M059J (cell line): ENCODE data around the gene TRIP10. TPM values are rescaled to one million over a fixed set of nuclear protein-coding genes. Genes with fewer than 3 reads are reported as not detected.

Experiments used
- DNase-seq: peaks from one replicate; pipeline ENCODE4 v3.0.0-alpha.2; 2012; ENCODE audit warnings: low read depth
- total RNA-seq: library from RNA; depleted of rRNA; stranded (reverse); fragments of >200 nt; shearing (Covaris generic); gene quantifications from 2 replicates; pipeline ENCODE4 v1.2.3, GENCODE V29; 2014

TRIP10 gene
- total RNA-seq, 1 experiment from 2014 or later: 34.3 TPM

GRCh38 chr19:6712231-6712630, 27.2 kb upstream of the TRIP10 start:
- no peak for DNase-seq

DNA sequence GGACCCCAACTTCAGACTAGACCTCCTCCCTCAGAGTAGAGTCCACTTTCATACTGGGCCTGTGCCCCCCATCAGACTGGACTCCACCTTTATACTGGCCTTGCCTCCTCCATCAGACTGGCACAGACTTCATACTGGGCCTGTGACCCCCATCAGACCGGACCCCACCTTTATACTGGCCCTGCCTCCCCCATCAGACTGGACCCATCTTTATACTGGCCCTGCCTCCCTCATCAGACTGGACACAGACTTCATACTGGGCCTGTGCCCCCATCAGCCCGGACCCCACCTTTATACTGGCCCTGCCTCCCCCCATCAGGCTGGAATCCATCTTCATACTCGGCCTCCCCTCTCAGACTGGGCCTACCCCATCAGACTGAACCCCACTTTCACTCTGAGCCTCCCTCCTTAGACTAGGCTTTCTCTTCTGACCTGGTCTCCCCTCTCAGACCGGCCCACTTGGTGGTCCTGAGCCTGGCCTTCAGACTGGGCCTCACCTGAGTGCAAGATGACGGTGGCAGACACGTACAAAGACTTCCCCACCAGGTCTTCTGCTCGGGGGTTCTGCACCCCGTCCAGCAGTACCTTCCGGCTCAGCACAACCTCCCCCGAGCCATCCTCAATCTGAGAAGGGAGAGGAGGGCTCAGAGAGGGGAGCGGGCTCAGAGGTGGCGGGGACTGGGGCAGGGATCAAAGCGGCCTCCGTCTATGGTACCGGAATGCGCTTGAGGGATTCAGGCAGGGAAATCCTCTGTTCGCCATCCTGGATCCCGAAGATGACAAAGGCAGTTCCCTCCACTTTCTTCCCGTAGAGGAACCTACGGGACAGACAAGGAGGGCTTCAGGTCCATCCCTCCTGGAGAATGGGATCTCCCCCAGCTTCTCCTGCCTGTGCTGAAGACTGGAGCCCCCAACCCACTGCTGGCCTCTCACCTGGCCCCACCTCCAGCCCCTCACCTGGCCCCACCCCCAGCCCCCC, 26.5 kb upstream of the TRIP10 start:
- no peak for DNase-seq

- DNase-seq: no peak
Observed at GRCh38 chr19:6713773-6714692, 25.4 kb upstream of the TRIP10 start.

DNA sequence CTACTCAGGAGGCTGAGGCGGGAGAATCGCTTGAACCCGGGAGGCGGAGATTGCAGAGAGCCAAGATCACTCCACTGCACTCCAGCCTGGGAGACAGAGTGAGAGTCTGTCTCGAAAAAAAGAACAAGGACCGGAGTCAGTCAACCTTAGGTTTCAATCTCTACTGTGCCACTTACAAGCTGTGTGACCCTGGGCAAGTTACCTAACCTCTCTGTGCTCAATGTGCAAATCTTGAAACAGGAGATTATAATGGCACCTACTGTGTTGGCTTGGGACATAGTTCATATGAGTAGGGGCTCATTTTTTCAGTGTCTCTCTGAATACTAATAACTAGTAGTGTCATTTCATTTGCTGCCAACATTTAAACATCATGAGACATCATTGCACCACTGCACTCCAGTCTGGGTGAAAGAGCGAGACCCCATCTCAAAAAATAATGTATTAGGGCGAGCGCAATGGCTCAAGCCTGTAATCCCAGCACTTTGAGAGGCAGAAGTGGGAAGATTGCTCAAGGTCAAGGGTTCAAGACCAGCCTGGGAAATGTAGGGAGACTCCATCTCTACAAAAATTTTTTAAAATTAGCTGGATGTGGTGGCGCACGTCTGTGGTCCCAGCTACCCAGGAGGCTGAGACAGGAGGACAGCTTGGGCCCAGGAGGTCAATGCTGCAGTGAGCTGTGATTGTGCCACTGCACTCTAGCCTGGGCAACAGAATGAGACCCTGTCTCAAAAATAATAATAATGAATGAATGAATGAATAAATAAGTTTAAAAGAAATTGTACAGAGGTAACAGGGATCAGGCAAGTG, 24.5 kb upstream of the TRIP10 start:
- DNase-seq: no peak

DNA sequence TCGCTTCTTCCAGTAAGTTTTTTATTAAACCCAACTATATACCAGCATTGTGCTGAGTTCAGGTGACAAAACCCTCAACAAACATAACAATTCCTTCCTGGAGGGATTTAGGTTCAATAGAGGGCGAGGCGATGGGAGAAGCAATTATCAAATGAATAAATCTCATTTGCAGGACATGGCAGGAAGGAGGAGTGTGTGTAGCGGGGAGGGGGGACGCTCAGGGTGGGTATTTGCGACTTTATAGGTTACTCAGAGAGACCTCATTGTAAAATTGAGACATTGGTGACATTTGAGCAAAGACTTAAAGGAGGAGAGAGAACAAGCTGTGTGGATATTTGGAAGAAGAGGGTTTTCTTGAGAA, 22.9 kb upstream of the TRIP10 start:
- no peak for DNase-seq

DNA sequence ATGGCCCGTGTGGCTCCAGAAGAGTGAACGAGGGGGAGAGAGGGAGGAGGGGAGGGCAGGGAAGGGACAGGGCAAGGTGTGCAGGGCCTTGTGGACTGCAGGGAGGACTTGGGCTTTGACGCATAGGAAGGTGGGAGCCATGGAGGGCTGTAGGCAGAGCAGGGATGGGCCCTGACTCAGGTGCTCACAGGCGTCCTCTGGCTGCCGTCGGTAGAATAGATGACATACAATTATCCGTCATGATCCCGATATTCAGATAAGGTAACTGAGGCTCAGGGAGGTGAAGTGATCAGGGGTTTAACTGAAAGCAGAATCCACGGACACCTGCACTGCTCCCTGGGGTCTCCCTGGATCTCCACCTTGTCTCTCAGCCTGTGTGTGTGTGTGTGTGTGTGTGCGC, 22.4 kb upstream of the TRIP10 start:
- DNase-seq: no peak

DNA sequence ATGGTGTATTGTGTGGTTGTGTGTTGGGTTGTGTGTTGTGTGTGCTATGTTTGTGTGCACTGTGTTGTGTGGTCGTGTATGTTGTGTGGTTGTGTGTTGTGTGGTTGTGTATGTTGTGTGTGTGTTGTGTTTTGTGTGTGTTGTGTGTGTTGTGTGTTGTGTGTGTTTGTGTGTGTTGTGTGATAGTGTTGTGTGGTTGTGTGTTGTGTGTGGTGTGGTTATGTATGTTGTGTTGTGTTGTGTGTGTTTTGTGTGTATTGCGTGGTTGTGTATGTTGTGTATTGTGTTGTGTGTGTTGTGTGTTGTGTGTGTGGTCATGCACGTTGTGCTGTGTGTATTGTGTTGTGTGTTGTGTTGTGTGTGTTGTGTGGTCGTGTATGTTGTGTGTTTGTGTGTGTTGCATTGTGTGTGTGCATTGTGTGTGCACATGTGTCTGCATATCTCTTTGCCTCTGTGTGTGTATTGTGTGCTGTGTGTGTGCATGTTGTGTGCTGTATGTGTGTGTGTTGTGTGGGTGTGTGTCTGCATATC, 22.0 kb upstream of the TRIP10 start:
- DNase-seq: no peak

GRCh38 chr19:6718111-6718740, 21.3 kb upstream of the TRIP10 start:
- no peak for DNase-seq

DNA sequence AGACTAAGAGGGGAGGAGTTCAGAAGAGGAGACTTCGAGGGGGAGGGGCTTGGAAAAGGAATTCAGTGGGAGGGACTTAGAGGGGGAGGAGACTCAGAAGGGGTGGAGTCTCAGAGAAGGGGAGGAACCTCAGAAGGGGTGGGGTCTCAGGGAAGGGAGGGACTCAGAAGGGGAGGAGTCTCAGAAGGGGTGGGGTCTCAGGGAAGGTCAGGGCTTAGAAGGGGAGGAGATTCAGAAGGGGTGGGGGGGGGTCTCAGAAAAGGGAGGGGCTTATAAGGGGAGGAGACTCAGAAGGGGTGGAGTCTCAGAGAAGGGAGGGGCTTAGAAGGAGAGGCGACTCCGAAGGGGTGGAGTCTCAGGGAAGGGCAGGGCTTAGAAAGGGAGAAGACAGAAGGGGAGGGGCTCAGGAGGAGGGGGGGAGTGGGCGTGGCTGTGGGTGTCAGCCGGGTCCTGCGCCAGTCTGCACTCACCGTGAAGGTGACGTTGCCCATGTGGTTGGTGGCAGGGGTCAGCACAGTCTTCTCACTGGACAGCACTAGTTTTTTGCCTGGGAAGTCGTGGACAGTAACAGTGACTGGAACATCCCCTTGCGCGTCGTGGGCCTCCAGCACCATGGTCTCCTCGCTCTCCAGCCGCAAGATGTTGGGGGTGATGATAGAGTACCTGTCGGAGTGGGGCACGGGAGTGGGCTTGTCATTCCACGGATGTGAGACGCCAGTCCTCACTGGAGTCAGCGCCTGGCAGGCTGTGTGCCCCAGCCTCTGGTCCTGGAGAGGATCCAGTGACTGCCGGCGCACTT, 20.5 kb upstream of the TRIP10 start:
- peak; percentile 41 for DNase-seq

- no peak for DNase-seq
Observed at GRCh38 chr19:6719540-6719861, 20.0 kb upstream of the TRIP10 start.

DNA sequence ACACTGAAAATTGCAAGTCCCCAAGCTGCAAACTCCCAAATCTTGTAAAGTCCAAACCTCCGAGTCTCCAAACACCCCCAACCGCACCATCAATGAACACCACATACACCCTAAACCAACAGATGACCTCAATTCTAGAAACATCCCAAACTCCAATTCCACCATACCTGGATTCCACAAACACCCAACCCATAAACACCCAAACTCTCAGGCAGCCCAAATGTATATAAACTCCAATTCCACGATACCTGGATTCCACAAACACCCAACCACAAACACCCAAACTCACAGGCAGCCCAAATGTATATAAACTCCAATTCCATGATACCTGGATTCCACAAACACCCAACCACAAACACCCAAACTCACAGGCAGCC, 19.5 kb upstream of the TRIP10 start:
- DNase-seq: no peak

DNA sequence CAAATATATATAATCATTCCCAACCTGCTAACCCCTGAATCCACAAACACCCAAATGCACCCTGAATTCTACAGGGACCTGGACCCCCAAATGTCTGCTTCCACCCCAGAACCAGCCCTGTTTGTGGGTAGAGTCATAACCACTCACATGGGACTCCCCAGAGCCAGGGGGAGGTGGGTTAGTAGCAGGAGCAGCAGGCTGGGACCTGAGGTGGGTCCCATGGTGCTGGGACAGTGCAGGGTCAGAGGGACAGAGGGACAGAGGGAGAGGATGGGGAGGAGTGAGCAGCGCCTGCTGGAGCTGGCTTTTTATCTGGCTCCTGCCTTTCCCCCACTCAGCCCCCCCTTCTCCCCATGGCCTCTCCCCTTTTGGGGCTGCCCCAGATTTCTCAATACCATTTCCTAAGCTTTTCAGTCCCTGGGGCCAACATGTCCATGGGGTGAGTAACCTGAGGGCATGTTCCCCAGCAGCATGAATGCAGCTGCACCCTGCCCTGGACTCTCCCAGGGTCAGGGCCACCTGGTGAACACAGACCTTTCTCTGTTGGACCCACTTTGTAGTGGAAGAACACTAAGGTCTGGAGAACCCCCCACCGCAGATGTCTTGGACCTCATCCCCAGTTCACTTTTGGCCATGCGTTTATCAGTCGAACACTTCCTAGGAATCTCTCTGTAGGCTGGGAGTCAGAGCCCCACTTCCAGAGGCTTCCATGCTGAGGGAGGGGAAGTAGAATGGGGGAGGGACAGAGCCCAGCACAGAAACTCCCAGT, 18.9 kb upstream of the TRIP10 start, which contains the start of gene C3:
C3 (minus strand) TSS at position 282 of the 769 bp plus-strand sequence; CDS start at position 221, 61 bp downstream.
- DNase-seq: peak; percentile 75

DNA sequence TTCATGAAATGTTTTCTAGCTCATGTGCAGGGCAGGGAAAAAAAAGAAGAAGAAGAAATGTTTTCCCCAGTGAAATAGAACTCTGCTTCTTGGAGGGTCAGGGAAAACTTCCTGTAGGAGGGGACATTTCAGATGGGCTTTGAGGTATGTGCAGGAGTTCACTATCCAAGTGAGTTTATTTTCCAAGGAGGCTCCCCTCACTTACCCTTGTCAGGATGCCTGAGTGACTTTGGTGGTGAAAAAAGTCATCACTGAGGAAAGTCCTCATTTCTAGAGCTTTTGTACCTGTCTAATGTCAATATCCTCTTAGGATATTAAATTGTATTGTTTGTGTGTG, 18.4 kb upstream of the TRIP10 start:
- no peak for DNase-seq

GRCh38 chr19:6721773-6722172, 17.7 kb upstream of the TRIP10 start:
- no peak for DNase-seq

DNA sequence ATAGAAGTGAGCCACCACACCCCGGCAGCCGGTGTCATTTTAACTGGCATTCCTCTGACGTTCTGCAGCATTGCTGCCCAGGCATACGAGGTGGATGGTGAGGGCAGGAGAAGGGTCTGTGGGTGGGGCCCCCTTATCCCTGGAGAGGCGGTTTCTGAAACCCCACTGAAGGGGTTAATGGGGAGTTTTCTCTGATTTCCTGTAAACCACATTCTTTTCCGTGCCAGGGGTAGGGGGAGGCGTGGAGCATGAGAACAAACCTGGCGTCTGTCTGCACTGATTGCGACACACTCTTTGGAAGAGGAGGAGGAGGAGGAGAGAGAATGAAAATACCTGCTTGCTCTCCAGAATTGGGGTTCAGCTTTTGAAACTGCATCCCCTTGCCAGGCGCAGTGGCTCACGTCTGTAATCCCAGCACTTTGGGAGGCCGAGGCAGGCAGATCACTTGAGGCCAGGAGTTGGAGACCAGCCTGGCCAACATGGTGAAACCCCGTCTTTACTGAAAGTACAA, 16.3 kb upstream of the TRIP10 start:
- DNase-seq: peak; percentile 52

DNA sequence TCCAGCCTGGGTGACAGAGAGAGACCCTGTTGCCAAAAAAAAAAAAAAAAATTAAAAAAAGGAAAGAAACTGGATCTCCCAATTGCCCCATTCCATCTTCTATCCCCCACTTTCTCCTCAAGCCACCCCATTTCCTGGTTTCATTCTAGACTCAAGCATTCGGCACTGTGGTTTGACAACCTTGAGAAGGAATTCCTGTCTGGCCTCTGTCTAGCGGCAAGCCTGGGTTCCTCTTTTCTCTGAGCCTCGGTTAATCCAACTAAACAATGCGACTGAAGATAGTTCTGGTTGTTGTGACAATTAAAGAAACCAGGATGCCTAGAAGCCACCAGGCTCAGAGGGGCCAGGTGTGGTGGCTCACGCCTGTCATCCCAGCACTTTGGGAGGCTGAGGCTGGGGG, 15.7 kb upstream of the TRIP10 start:
- no peak for DNase-seq

- no peak for DNase-seq
Observed at GRCh38 chr19:6724631-6725492, 14.6 kb upstream of the TRIP10 start.

GRCh38 chr19:6725513-6726231, 13.8 kb upstream of the TRIP10 start:
- DNase-seq: no peak
